Measurements from ENCODE around the gene LTF.

LTF gene

GRCh38 chr3:46466273-46466672, 1.6 kb upstream of the LTF start:
- Mint-ChIP-seq H3K36me3 (no peaks in the 10 kb centered on the region), H3K4me3 (no peak overlapping the region), H3K9me3 (no peaks in the 10 kb centered on the region), H3K27ac (no peak overlapping the region), H3K4me1 (peaks cover 5% of the 10 kb centered on the region)
- ATAC-seq: no peak
- no peak for DNase-seq (ENCODE audit: low spot score in 2 of 2)

GRCh38 chr3:46465196-46465520, 453 bp upstream of the LTF start:
- H3K36me3 Mint-ChIP-seq: no peaks in the 10 kb centered on the region
- H3K4me3 Mint-ChIP-seq: no peak overlapping the region
- peaks cover 5% of the 10 kb centered on the region for H3K4me1 Mint-ChIP-seq
- no peaks in the 10 kb centered on the region for H3K9me3 Mint-ChIP-seq
- no peak for DNase-seq (ENCODE audit: low spot score in 2 of 2)
- no peak overlapping the region for H3K27ac Mint-ChIP-seq
- no peak for ATAC-seq

- Mint-ChIP-seq H3K9me3 (no peaks in the 10 kb centered on the region), H3K4me1 (peaks cover 5% of the 10 kb centered on the region), H3K36me3 (no peaks in the 10 kb centered on the region), H3K27ac (no peak overlapping the region), H3K4me3 (no peak overlapping the region)
- ATAC-seq (no peak), DNase-seq (ENCODE audit: low spot score in 2 of 2) (no peak)
Observed at GRCh38 chr3:46463868-46464241, 850 bp downstream of the LTF start.

- Mint-ChIP-seq H3K36me3 (no peaks in the 10 kb centered on the region), H3K9me3 (no peaks in the 10 kb centered on the region), H3K27ac (no peak overlapping the region), H3K4me1 (peaks cover 5% of the 10 kb centered on the region), H3K4me3 (no peak overlapping the region)
- ATAC-seq (peak; percentile 24), DNase-seq (ENCODE audit: low spot score in 2 of 2) (no peak)
Observed at GRCh38 chr3:46463120-46463867, 1.4 kb downstream of the LTF start.

- H3K9me3 Mint-ChIP-seq: no peaks in the 10 kb centered on the region
- H3K36me3 Mint-ChIP-seq: no peaks in the 10 kb centered on the region
- no peak overlapping the region for H3K27ac Mint-ChIP-seq
- ATAC-seq (no peak), DNase-seq (ENCODE audit: low spot score in 2 of 2) (no peak)
- H3K4me1 Mint-ChIP-seq: peaks cover 5% of the 10 kb centered on the region
- no peak overlapping the region for H3K4me3 Mint-ChIP-seq
Observed at GRCh38 chr3:46462511-46462910, 2.2 kb downstream of the LTF start.

GRCh38 chr3:46462111-46462510, 2.6 kb downstream of the LTF start:
- Mint-ChIP-seq H3K27ac (no peak overlapping the region), H3K9me3 (no peaks in the 10 kb centered on the region), H3K36me3 (no peaks in the 10 kb centered on the region), H3K4me1 (peaks cover 5% of the 10 kb centered on the region), H3K4me3 (no peak overlapping the region)
- ATAC-seq: no peak
- no peak for DNase-seq (ENCODE audit: low spot score in 2 of 2)

- no peak overlapping the region for H3K27ac Mint-ChIP-seq
Observed at GRCh38 chr3:46460051-46460450, 4.7 kb downstream of the LTF start.

GRCh38 chr3:46456118-46456517, 8.6 kb downstream of the LTF start:
- no peak overlapping the region for H3K27ac Mint-ChIP-seq
- no peak overlapping the region for H3K4me3 Mint-ChIP-seq
- DNase-seq (ENCODE audit: low spot score in 2 of 2): no peak
- H3K36me3 Mint-ChIP-seq: no peaks in the 10 kb centered on the region
- peaks cover 7% of the 10 kb centered on the region for H3K4me1 Mint-ChIP-seq
- H3K9me3 Mint-ChIP-seq: no peaks in the 10 kb centered on the region
- ATAC-seq: no peak

More at GRCh38 chr3:46460051-46460450, 4.7 kb downstream of the LTF start:
- Mint-ChIP-seq H3K4me3 (no peak overlapping the region), H3K4me1 (peaks cover 5% of the 10 kb centered on the region), H3K36me3 (no peaks in the 10 kb centered on the region), H3K9me3 (no peaks in the 10 kb centered on the region)
- ATAC-seq (no peak), DNase-seq (ENCODE audit: low spot score in 2 of 2) (no peak)

GRCh38 chr3:46455231-46456115, 9.2 kb downstream of the LTF start:
- Mint-ChIP-seq H3K27ac (no peak overlapping the region), H3K4me1 (peaks cover 7% of the 10 kb centered on the region), H3K36me3 (no peaks in the 10 kb centered on the region), H3K4me3 (no peak overlapping the region), H3K9me3 (no peaks in the 10 kb centered on the region)
- ATAC-seq (no peak), DNase-seq (ENCODE audit: low spot score in 2 of 2) (no peak)

- Mint-ChIP-seq H3K9me3 (no peaks in the 10 kb centered on the region), H3K4me1 (peaks cover 7% of the 10 kb centered on the region), H3K4me3 (no peak overlapping the region), H3K27ac (no peak overlapping the region), H3K36me3 (no peaks in the 10 kb centered on the region)
- DNase-seq (ENCODE audit: low spot score in 2 of 2) (no peak), ATAC-seq (no peak)
Observed at GRCh38 chr3:46454606-46455005, 10.1 kb downstream of the LTF start.

- H3K4me3 Mint-ChIP-seq: no peak overlapping the region
- H3K4me1 Mint-ChIP-seq: peaks cover 7% of the 10 kb centered on the region
- no peaks in the 10 kb centered on the region for H3K9me3 Mint-ChIP-seq
- DNase-seq (ENCODE audit: low spot score in 2 of 2) (no peak), ATAC-seq (peak; percentile 28)
- H3K36me3 Mint-ChIP-seq: no peaks in the 10 kb centered on the region
- no peak overlapping the region for H3K27ac Mint-ChIP-seq
Observed at GRCh38 chr3:46454209-46454595, 10.5 kb downstream of the LTF start.

- no peaks in the 10 kb centered on the region for H3K9me3 Mint-ChIP-seq
- H3K36me3 Mint-ChIP-seq: no peaks in the 10 kb centered on the region
- DNase-seq (ENCODE audit: low spot score in 2 of 2): no peak
Observed at GRCh38 chr3:46453526-46454208, 11.0 kb downstream of the LTF start.

GRCh38 chr3:46449755-46450552, 14.8 kb downstream of the LTF start:
- ATAC-seq (no peak), DNase-seq (ENCODE audit: low spot score in 2 of 2) (no peak)
- H3K27ac Mint-ChIP-seq: no peak overlapping the region
- no peaks in the 10 kb centered on the region for H3K9me3 Mint-ChIP-seq
- no peaks in the 10 kb centered on the region for H3K36me3 Mint-ChIP-seq
- no peak overlapping the region for H3K4me3 Mint-ChIP-seq
- peaks cover 7% of the 10 kb centered on the region for H3K4me1 Mint-ChIP-seq

More at GRCh38 chr3:46453526-46454208, 11.0 kb downstream of the LTF start:
- no peak overlapping the region for H3K4me3 Mint-ChIP-seq
- H3K4me1 Mint-ChIP-seq: peaks cover 7% of the 10 kb centered on the region
- ATAC-seq: no peak
- H3K27ac Mint-ChIP-seq: no peak overlapping the region

- Mint-ChIP-seq H3K27ac (no peak overlapping the region), H3K4me3 (no peak overlapping the region), H3K4me1 (peaks cover 4% of the 10 kb centered on the region), H3K9me3 (no peaks in the 10 kb centered on the region), H3K36me3 (no peaks in the 10 kb centered on the region)
- DNase-seq (ENCODE audit: low spot score in 2 of 2) (no peak), ATAC-seq (no peak)
Observed at GRCh38 chr3:46448721-46449120, 16.0 kb downstream of the LTF start.

All from stimulated activated effector memory CD8-positive, alpha-beta T cell treated with anti-CD3 and anti-CD28 coated beads, Interleukin-12 subunit alpha, Interleukin-12 subunit beta, amount 100 ng/mL, for 72 hours (primary cell).